DMS153 treated with DMSO at 0.1 percent for 48 hours (cell line): Measurements from ENCODE around the gene ZBTB16.

ENCODE experiments used
- DNase-seq: peaks from one replicate; lab custom pipeline; 2025; ENCODE audit not compliant: unreplicated experiment; lab: John Stamatoyannopoulos, UW

Gene ZBTB16

DNA sequence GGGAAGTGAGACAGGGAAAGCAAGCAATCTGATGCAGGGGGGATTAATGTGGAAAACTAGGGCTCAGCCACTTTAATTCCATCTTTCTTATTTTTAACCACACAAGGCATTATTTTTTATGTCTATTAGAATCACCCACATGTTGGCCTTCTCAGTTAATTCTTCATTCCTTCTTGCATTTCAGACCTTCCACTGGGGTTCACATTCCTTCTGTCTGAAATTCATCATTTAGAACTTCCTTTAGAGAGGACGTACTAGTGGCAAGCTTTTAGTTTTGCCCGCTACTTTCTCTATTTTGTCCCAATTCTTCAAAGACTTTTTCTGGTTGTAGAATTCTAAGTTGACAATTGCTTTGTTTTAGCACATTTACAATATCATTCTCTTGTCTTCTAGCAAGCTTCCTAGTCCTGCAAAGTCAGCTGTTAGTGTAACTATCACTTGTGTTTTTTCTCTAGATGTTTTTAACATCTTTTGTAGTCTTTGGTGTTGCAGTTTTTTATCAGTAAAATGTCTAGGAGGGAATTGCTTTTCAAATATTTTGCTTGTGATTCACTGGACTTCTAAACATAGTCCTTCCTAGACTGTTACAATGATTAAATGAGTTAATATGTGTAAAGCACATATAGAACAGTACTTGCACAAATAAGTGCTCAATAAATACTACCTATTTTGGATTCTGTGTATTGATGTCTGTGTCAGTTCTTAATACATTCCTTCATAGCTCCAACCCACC lies 231.2 kb downstream of the ZBTB16 start:
- DNase-seq = no peak

DNA sequence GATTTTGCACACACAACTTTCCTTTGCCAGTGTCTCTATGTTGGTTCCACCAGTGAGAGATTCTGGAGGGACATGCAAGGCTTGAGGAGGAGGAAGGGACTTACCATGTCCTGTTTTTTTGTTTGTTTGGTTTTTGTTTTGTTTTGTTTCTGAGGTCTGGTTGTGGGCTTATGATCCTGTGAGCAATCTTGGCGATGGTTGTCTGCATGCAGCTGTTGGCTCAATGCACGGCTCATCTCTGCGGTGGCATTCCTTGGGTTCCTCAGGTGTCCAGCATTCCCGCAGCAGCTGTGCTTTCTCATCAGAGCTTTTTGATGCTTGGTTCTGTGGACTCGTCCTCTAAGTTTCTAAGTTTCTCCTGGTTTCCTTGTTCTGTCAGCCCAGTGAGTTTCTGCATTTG lies 231.9 kb downstream of the ZBTB16 start:
- DNase-seq = no peak

DNA sequence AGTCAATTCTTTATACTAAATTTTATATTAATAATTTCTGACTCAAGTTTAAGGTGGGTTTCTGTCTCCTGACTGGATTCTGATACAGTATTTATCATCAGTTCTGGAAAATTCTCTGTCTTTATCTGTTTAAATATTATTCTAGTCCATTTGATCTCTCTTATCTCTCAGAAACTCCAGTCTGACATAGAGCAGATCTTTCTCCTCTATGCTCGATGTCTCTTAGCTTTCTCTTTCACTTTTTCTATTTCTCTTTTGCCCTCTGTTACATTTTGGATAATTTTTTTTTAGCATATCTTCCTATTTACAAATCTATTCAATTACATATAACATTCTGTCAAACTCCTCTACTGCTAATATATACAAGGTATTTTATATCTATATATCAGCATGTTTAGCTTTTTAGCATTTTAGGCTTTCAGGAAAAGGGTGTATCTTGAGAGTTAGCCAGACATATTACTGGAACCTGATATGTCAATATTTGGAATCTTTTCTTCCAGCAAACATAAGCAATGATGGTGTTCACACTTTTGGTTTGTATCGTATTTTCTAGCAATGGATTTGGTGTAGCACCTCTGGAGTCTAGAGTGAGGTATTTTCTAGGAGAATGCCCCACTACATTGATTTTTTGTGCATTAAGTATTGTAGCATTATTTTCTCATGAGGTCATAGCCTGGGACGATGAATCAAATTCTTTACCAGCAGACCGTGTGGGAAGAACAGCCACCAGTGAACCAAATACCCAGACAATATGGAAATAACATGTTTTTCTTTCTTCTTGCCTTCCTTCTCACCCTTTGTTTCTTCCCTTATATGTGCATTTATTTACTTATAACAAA lies 232.6 kb downstream of the ZBTB16 start:
- no peak for DNase-seq

DNA sequence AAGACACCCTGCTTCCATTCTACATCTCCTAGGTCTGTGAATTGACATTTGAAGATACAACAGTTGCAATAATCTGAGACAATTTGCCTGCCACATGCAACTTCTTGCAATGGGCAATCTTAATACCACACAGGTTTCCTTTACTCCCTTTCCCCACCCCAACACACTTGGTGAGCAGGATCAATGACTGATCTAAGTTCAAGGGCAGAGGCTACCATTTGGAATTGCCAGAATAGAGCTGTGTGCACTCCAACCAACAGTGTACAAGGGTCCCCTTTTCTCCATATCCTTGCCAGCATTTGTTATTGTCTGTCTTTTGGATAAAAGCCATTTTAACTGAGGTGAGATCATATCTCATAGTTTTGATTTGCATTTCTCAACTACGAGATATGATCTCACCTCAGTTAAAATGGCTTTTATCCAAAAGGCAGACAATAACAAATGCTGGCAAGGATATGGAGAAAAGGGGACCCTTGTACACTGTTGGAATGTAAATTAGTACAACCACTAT lies 233.7 kb downstream of the ZBTB16 start:
- DNase-seq = no peak

DNA sequence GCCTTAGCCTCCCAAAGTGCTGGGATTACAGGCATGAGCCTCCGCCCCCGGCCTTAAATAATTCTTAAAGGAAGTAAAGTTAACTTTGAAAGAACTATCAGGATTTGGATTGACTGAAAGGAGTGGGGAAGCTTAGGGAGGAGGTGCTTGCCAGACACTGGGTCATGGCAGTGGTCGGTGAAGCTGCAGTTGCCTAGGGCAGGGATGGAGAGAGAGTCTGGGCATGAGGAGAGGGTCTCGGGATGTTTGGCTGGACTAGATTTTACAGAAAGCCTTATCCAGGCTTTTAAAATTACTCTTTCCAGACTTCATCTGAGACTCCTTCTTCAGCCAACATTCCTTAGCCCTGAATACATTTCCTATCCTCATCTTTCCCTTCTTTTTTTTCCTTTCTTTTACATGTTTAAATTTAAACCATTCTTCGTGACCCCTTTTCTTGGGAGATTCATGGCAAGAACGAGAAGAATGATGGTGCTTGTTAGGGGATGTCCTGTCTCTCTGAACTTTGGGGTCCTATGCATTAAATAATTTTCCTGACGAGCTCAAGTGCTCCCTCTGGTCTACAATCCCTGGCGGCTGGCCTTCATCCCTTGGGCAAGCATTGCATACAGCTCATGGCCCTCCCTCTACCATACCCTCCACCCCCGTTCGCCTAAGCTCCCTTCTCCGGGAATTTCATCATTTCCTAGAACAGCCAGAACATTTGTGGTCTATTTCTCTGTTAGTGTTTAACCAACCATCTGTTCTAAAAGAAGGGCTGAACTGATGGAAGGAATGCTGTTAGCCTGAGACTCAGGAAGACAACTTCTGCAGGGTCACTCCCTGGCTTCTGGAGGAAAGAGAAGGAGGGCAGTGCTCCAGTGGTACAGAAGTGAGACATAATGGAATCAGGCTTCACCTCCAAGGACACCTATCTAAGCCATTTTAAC lies 236.4 kb downstream of the ZBTB16 start, which contains the start of gene NNMT:
Gene NNMT (plus strand): TSS at position 724 of the 929 bp plus-strand sequence. CDS start 158 bp downstream, at position 882.
- no peak for DNase-seq

DNA sequence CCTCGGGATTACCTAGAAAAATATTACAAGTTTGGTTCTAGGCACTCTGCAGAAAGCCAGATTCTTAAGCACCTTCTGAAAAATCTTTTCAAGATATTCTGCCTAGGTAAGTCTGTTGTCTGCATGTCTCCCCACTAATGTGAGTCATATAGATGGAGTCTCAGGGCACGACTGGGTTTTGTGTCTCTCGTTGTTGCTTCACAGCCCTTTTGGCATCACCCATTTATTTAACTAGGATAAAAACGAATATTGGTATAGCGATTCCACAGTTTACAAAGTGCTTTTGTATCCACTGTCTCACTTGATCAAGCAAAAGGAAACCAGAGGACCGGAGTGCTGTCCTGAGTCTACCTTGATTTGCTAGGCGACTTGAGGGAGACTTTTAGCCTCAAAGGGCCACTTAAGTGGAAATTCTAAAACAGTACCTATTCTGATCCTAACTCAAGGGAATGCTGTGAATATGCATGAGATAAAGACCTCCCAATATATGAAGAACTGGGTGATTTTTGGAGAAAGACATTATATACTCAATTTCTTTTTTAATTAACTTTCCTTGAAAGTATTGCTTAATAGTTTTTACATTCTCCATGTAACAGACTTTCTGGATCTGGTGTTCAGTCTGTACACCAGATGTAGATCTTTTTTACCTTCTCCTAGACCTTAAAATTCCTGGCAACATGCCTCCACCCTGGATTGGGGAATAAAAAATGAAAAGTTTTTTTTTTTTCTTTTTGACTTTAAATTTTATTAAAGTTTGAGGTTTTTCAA lies 237.3 kb downstream of the ZBTB16 start:
- DNase-seq = no peak

DNA sequence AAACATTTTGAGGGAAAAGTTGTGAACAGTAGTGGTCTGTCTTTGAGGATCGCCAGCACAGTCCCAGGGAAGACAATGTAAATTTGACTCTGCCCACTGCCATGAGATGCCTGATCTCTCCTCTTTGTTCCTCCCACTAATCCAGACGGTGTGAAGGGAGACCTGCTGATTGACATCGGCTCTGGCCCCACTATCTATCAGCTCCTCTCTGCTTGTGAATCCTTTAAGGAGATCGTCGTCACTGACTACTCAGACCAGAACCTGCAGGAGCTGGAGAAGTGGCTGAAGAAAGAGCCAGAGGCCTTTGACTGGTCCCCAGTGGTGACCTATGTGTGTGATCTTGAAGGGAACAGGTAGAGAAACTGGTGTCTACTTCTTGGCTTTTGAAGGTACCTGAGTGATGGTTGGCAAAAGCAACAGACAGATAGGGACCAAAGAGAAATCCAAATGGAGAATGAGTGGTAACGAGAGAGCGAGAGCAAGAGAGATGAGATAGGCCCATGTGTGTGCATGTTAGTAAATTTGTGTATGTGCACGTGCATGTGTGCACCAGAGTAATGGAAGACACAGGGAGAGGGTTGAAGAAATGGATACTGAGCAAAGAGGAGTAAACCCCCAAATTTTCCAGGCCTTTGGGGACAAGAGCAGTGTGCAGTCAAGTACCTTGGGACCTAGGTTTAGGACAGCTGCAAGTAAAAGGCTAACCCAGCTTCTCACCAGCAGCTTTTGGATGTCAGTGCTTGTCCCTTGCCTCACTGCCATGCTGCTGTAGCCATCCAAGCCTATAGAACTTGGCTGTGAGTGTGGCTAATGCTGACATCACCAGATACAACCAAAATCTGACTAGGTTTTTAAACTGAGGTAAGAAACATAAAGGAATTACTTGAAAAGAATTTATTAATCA lies 238.5 kb downstream of the ZBTB16 start:
- no peak for DNase-seq

DNA sequence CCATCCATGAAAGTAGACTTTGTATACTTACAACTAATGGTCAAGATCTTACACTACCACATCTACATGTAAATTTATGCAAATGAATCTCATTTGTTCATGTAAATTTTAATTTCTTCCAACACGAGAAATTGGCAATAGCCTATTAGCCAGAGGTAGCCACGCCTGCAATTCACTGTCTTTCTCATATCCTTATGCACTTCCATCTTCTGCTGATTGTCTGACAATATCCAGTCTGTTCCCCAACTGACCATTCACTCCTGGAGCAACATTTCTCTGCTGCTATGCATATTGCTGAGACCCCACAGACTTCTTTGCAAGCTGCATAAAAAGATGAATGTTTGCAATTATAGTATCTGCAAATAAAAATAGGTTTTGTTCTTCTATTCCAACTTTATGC lies 239.2 kb downstream of the ZBTB16 start:
- DNase-seq = no peak
